Fibroblast of lung (primary cell): ENCODE measurements around the gene TLE6. TPM values are rescaled to one million over a fixed set of nuclear protein-coding genes. Genes with fewer than 3 reads are reported as not detected.

Experiments
- DNase-seq, 2 donors: peaks; one replicate each; pipeline versions ENCODE4 v3.0.0 to v3.0.0-alpha.2; 2010; ENCODE audit warnings: low read depth in 2 of 2
- H2AFZ ChIP-seq: 2 replicates; pipeline ENCODE4 v1.5.1; 2012; ENCODE audit warnings: low read length, control low read depth, inconsistent platforms
- H3K27ac ChIP-seq: 2 replicates; pipeline ENCODE4 v1.5.1; 2011; ENCODE audit warnings: low read length, control low read depth; ENCODE audit not compliant: insufficient read depth
- H3K27me3 ChIP-seq: 2 replicates; pipeline ENCODE4 v1.5.1; 2011; ENCODE audit warnings: mild to moderate bottlenecking, low read length; ENCODE audit not compliant: control insufficient read depth, insufficient read depth
- H3K36me3 ChIP-seq: 2 replicates; pipeline ENCODE4 v1.5.1; 2011; ENCODE audit warnings: low read length; ENCODE audit not compliant: control insufficient read depth, insufficient read depth
- H3K4me1 ChIP-seq: 2 replicates; pipeline ENCODE4 v1.5.1; 2011; ENCODE audit warnings: low read length; ENCODE audit not compliant: control insufficient read depth, insufficient read depth; ENCODE audit errors: extremely low read depth
- H3K4me2 ChIP-seq: 2 replicates; pipeline ENCODE4 v1.5.1; 2011; ENCODE audit warnings: low read length, control low read depth; ENCODE audit not compliant: insufficient read depth; ENCODE audit errors: extremely low read depth
- H3K4me3 ChIP-seq, 4 experiments: fragments of 200-600 bp in 1 of 4; sonication (generic) in 1 of 4; replicated peaks in 1 of 4; 2 replicates each; pipeline ENCODE4 v1.5.1; 2011 to 2016; ENCODE audit warnings: low read length in 4 of 4, low read depth in 3 of 4, mild to moderate bottlenecking in 3 of 4, control low read depth in 2 of 4, inconsistent platforms in 1 of 4, mixed read lengths in 1 of 4; ENCODE audit not compliant: insufficient read depth in 1 of 4; ENCODE audit errors: control extremely low read depth in 1 of 4
- H3K79me2 ChIP-seq: 2 replicates; pipeline ENCODE4 v1.5.1; 2012; ENCODE audit warnings: mild to moderate bottlenecking, low read length, inconsistent platforms; ENCODE audit not compliant: control insufficient read depth, insufficient read depth
- H3K9ac ChIP-seq: 2 replicates; pipeline ENCODE4 v1.5.1; 2011; ENCODE audit warnings: mild to moderate bottlenecking, low read length, control low read depth; ENCODE audit not compliant: insufficient read depth
- H3K9me3 ChIP-seq: 2 replicates; pipeline ENCODE4 v1.5.1; 2012; ENCODE audit warnings: low read depth, low read length; ENCODE audit not compliant: control insufficient read depth, insufficient read depth
- H4K20me1 ChIP-seq: 2 replicates; pipeline ENCODE4 v1.5.1; 2011; ENCODE audit warnings: low read length; ENCODE audit not compliant: control insufficient read depth, insufficient read depth; ENCODE audit errors: extremely low read depth
- CTCF ChIP-seq, 2 donors: IDR thresholded peaks in 1 of 2; conservative IDR thresholded peaks in 1 of 2; 1 replicate in 1 of 2; 2 replicates in 1 of 2; pipeline ENCODE4 v1.5.1; 2011 to 2012; ENCODE audit warnings: low read length in 2 of 2, control low read depth in 1 of 2, inconsistent platforms in 1 of 2, low read depth in 1 of 2, mild to moderate bottlenecking in 1 of 2
- EZH2 ChIP-seq: IDR thresholded peaks from 2 replicates; pipeline ENCODE4 v1.5.1; 2012; ENCODE audit warnings: low read length, control low read depth, mild to moderate bottlenecking; ENCODE audit errors: missing control alignments
- polyA plus RNA-seq, 2 donors: library from polyadenylated mRNA; depleted of rRNA in 1 of 2; stranded (reverse) in 1 of 2; unstranded in 1 of 2; fragments of >200 nt; gene quantifications; 2 replicates each; pipeline ENCODE4 v1.2.1, GENCODE V29; 2011 to 2012; ENCODE audit warnings: missing spikeins in 1 of 2
- total RNA-seq: library from RNA; depleted of rRNA; stranded (reverse); fragments of >200 nt; gene quantifications from 2 replicates; pipeline ENCODE4 v1.2.1, GENCODE V29; 2014

Gene TLE6
- total and polyA plus RNA-seq, 2 donors (not counting 1 experiment from before 2014, with no cell fraction given), result 0.56 to 1.7 TPM

GRCh38 chr19:3006075-3006767 is 28.9 kb downstream of the TLE6 start:
- Histone ChIP-seq H3K9ac (no peak overlapping the region), H3K9me3 (no peaks in the 10 kb centered on the region), H4K20me1 (no peaks in the 10 kb centered on the region), H3K27me3 (no peaks in the 10 kb centered on the region), H3K79me2 (no peaks in the 10 kb centered on the region), H3K36me3 (no peaks in the 10 kb centered on the region), H3K4me1 (no peaks in the 10 kb centered on the region), H3K4me2 (no peak overlapping the region), H3K27ac (no peak overlapping the region), H2AFZ (no peak overlapping the region), H3K4me3 (no peak overlapping the region)
- TF ChIP-seq EZH2 (no peak), CTCF (conservative IDR thresholded peaks at IDR 0.05 in 1 of 2, IDR thresholded peaks at IDR 0.05 in 1 of 2; ENCODE audit: low read depth in 1 of 2, low read length in 2 of 2) (no peak)
- no peak for DNase-seq

- no peak for TF ChIP-seq EZH2
- TF ChIP-seq CTCF (conservative IDR thresholded peaks at IDR 0.05 in 1 of 2, IDR thresholded peaks at IDR 0.05 in 1 of 2; ENCODE audit: low read depth in 1 of 2, low read length in 2 of 2), result no peak
- Histone ChIP-seq H3K9ac (no peak overlapping the region), H3K27ac (no peak overlapping the region), H3K27me3 (no peaks in the 10 kb centered on the region), H2AFZ (no peak overlapping the region), H3K4me2 (no peak overlapping the region), H3K36me3 (no peaks in the 10 kb centered on the region), H3K4me3 (no peak overlapping the region), H3K9me3 (no peaks in the 10 kb centered on the region), H4K20me1 (no peaks in the 10 kb centered on the region), H3K4me1 (no peaks in the 10 kb centered on the region), H3K79me2 (no peaks in the 10 kb centered on the region)
- DNase-seq, result no peak
These were observed 30.6 kb downstream of the TLE6 start for GRCh38 chr19:3007975-3008374.

- no peak overlapping the region for H2AFZ ChIP-seq
- H3K4me1 ChIP-seq, result no peaks in the 10 kb centered on the region
- no peaks in the 10 kb centered on the region for H3K79me2 ChIP-seq
- no peak overlapping the region for H3K27ac ChIP-seq
- no peaks in the 10 kb centered on the region for H3K9me3 ChIP-seq
- no peaks in the 10 kb centered on the region for H4K20me1 ChIP-seq
- H3K9ac ChIP-seq, result no peak overlapping the region
- no peaks in the 10 kb centered on the region for H3K27me3 ChIP-seq
- TF ChIP-seq CTCF (conservative IDR thresholded peaks at IDR 0.05 in 1 of 2, IDR thresholded peaks at IDR 0.05 in 1 of 2; ENCODE audit: low read depth in 1 of 2, low read length in 2 of 2), result no peak
- no peak for TF ChIP-seq EZH2
- no peak overlapping the region for H3K4me2 ChIP-seq
- no peak for DNase-seq
- no peaks in the 10 kb centered on the region for H3K36me3 ChIP-seq
- no peak overlapping the region for H3K4me3 ChIP-seq
These were observed 31.6 kb downstream of the TLE6 start for GRCh38 chr19:3008994-3009393.
